NB4 (cell line): ENCODE measurements around the gene AKR1C2.
"Not testable (repeated sequence)": the region's sequence is repeated elsewhere in the genome, so short reads cannot be mapped to it uniquely, and the experiment has no call there.

Experiments
- DNase-seq: peaks from one replicate; pipeline ENCODE4 v3.0.0; 2010; ENCODE audit warnings: low read depth
- H3K4me3 ChIP-seq: one replicate; pipeline ENCODE4 v1.5.1; 2011; ENCODE audit warnings: mild to moderate bottlenecking, low read depth, low read length, moderate library complexity
- MYC ChIP-seq: IDR thresholded peaks from 2 replicates; pipeline ENCODE4 v1.6.1; 2011; ENCODE audit warnings: low read depth, low read length
- POLR2A ChIP-seq: IDR thresholded peaks from 2 replicates; pipeline ENCODE4 v1.6.1; 2011; ENCODE audit warnings: mild to moderate bottlenecking; ENCODE audit not compliant: insufficient read length; ENCODE audit errors: extremely low read depth
- TF ChIP-seq, protein P1 (sequence below): IDR thresholded peaks from 2 replicates; pipeline ENCODE4 v1.6.1; 2011; ENCODE audit warnings: low read depth, low read length
- TF ChIP-seq, protein P2 (sequence below): IDR thresholded peaks from one replicate; pipeline ENCODE4 v1.5.1; 2012; ENCODE audit warnings: low read depth, low read length

Gene AKR1C2

DNA sequence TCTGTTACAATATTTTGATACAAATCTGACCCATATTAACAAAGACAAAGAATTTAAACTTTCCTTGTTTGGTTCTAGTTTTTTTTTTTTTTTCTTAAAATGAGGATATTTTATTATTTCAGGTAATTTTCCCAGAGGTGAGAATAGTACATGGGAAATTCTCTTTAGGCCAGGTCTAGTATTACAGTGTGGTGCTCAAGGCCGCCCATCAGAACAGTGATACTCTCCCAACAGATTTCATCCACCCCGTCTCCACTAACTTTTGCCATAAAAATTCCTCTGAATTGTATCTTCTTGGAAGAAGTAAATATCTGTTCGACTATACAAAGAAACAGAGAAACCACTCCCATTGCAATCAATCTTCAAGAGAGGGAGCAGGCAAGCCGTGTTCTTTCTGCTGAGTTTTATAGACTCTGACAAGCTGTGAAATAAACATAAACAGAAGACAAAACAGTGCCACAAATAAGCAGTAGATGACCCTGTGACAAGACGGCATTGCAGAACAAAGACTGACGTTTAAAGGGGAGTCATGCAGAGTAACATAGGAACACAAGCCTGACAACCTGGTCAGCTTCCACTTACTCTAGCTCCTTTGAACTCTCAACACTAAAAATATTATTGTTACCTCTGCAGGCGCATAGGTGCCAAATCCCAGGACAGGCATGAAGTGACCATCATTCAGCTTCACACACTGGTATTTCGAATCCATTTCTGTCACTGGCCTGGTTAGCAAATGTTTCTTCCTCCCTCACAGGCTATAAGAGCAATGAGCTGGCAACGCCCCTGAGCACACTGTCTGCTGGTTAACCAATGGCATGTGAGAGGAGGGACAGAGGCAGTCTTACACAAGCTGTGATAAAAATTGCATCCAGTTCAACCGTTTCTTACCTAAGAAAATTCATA lies at the start of gene AKR1C2:
Gene AKR1C2, minus strand, starts transcription at position 731 of the 903 bp plus-strand sequence. Its CDS starts 22 bp downstream, at position 709.
- DNase-seq = not testable (repeated sequence)

DNA sequence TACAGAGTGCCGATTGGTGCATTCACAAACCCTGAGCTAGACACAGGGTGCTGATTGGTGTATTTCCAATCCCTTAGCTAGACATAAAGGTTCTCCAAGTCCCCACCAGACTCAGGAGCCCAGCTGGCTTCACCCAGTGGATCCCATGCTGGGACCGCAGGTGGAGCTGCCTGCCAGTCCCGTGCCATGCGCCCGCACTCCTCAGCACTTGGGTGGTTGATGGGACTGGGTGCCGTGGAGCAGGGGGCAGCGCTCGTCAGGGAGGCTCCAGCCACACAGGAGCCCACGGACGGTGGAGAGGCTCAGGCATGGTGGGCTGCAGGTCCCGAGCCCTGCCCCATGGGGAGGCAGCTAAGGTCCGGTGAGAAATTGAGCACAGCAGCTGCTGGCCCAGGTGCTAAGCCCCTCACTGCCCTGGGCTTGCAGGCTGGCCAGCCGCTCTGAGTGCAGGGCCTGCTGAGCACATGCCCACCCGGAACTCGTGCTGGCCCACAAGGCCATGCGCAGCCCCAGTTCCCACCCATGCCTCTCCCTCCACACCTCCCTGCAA lies 49.4 kb upstream of the AKR1C2 start:
- not testable (repeated sequence) for H3K4me3 ChIP-seq, DNase-seq

More for the DNA sequence above, at the start of gene AKR1C2:
- not testable (repeated sequence) for H3K4me3 ChIP-seq

DNA sequence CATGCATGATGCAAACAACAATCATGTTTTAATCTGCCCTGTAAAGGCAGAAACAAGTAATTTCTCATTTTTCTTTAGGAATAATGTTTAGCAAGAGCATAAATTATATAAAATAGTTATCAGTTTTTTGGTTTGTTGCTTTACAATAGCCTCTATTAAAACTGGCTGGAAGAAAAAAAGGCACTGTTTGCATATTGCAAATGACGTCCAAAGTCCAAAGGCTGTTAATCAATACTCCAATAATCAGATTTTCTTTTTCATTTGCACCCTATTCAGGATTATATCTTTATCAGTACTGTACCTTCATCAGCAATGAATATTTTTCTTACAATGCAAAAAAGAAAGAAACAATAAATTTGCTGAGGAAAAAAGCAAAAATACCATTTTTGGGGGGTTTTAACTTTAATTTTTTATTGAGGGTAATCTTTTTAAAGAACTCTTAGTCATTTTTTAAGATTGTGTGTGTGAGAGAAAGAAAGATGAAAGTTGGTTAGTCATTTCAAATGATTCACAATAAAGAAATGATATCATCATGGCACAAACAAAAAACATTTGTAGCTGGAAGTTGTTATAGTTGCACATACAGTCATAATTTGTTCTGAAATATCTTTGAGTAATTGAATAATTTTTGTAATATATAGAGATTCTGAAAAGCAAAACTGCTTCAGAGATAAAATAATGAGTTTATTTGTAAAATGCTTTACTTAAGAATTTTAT lies 44.4 kb upstream of the AKR1C2 start:
- H3K4me3 ChIP-seq = no peak overlapping the region
- DNase-seq = no peak
- no peak for TF ChIP-seq MYC
- no peak for TF ChIP-seq POLR2A
- TF ChIP-seq, protein P1, sequence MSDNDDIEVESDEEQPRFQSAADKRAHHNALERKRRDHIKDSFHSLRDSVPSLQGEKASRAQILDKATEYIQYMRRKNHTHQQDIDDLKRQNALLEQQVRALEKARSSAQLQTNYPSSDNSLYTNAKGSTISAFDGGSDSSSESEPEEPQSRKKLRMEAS = no peak
- TF ChIP-seq, protein P2, sequence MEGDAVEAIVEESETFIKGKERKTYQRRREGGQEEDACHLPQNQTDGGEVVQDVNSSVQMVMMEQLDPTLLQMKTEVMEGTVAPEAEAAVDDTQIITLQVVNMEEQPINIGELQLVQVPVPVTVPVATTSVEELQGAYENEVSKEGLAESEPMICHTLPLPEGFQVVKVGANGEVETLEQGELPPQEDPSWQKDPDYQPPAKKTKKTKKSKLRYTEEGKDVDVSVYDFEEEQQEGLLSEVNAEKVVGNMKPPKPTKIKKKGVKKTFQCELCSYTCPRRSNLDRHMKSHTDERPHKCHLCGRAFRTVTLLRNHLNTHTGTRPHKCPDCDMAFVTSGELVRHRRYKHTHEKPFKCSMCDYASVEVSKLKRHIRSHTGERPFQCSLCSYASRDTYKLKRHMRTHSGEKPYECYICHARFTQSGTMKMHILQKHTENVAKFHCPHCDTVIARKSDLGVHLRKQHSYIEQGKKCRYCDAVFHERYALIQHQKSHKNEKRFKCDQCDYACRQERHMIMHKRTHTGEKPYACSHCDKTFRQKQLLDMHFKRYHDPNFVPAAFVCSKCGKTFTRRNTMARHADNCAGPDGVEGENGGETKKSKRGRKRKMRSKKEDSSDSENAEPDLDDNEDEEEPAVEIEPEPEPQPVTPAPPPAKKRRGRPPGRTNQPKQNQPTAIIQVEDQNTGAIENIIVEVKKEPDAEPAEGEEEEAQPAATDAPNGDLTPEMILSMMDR = no peak

DNA sequence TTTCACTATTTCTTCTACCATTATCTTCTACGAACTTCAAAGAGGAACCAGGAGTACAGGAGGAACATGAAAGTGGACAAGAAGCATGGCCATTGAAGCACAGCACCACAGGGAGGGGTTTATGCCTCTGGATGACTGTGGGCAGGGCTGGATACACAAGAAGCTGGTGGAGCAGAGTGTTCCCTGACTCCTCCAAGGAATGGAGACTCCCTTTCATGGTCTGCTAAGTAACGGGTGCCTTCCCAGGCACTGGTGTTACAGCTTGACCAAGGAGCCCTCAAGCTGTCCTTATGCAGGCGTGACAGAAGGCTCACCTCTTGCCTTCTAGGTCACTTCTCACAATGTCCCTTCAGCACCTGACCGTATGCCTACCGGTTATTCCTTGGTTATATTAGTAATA lies 43.4 kb upstream of the AKR1C2 start:
- DNase-seq, H3K4me3 ChIP-seq: not testable (repeated sequence)

DNA sequence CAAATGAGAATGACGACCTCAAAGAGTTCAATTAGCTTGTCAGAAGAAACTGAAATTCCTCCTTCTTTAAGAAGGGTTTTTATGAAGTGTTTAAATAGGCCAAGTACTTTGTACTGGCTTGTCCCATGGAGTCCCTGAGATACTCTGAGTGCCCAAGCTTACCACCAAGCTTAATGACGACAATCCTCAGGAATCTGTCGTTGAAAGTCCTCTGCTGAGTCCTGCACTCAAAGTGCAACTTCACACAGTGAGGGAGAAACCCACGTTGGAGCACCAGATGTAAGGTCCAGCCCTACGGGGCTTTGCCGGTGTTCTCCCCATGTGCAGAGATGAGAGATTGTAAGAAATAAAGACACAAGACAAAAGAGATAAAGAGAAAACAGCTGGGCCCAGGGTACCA lies 42.8 kb upstream of the AKR1C2 start:
- no peak for DNase-seq
- TF ChIP-seq POLR2A (no peak), MYC (no peak)
- TF ChIP-seq, protein P1 = no peak
- TF ChIP-seq, protein P2 = no peak
- H3K4me3 ChIP-seq = no peak overlapping the region

DNA sequence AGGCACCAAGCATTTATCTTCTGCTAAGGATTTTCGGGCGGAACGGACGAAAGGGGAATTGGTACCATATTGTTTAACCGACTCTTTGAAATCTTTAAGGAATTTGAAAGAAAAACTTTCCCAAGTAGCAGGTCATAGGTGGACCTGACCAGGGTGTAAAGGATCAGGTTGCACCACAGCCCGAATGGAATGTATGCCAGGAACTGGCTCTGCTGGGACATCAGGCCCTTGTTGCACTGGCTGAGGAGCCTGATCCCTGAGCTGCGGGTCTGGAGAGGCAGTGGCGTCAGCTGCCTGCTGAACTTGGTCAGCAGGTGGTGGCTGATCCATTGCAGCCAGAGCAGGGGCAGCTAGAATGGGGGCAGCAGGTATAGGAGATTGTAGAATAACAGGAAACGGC lies 41.4 kb upstream of the AKR1C2 start:
- TF ChIP-seq, protein P2 = no peak
- no peak for TF ChIP-seq MYC
- TF ChIP-seq POLR2A = no peak
- TF ChIP-seq, protein P1 = no peak
- no peak overlapping the region for H3K4me3 ChIP-seq

DNA sequence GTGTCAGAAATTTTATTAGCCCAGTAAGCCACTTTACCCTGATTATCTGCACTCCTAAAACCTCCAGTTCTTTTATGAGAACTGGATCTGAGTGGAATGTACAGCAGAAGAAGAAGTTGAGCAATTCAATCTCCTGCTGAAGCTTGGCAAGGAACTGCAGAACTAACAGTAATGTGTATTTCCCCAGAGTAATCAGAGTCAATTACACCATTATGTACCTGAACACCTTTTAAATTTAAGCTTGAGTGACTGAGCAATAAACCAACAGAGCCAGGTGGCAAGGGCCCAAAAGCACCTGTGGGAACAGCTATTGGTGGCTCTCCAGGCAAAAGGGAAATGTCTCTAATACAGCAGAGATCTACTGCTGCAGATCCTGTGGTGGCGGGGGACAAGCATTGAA lies 40.1 kb upstream of the AKR1C2 start:
- TF ChIP-seq POLR2A = no peak
- TF ChIP-seq, protein P2 = no peak
- no peak for DNase-seq
- H3K4me3 ChIP-seq = no peak overlapping the region

More for the DNA sequence above, 41.4 kb upstream of the AKR1C2 start:
- DNase-seq = no peak
